ENCODE data around the gene TBC1D26.
"Not testable (repeated sequence)": the region's sequence is repeated elsewhere in the genome, so short reads cannot be mapped to it uniquely, and the experiment has no call there.

The TBC1D26 gene

GRCh38 chr17:15731900-15732299, at the start of gene TBC1D26:
TSS of gene TBC1D26 (plus strand) at chr17:15732283. CDS start at chr17:15735349, 3,066 bp downstream.
- not testable (repeated sequence) for DNase-seq

GRCh38 chr17:15683135-15683534, 48.9 kb upstream of the TBC1D26 start:
- peak; percentile 34 for DNase-seq

GRCh38 chr17:15683824-15684478, 48.1 kb upstream of the TBC1D26 start, which contains the start of gene TRIM16:
TSS of gene TRIM16 (minus strand) at chr17:15684311. CDS start at chr17:15651609, 32,702 bp downstream.
- DNase-seq = peak; percentile 87

DNA sequence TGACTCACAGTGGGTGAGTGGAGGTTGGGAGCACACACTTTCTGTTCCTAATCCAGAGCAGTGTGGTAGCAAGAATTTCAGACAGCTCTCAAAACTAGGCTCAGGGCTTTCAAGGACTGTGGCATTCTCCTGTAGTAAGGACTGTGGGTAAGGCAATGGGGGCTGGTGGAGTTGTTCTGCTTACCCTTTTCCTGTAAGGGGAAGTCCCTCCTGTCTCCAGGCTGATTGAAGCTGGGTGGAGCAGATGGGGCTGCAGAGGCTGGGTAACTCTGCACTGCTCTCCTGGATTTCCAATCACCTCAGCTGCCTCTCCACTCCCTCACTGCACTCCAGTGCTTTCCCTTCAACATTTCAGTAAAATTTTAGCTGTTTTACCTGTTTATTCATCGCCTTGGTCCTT, 44.6 kb upstream of the TBC1D26 start:
- not testable (repeated sequence) for DNase-seq

- not testable (repeated sequence) for DNase-seq
Measured at GRCh38 chr17:15698967-15699366, 33.1 kb upstream of the TBC1D26 start.

DNA sequence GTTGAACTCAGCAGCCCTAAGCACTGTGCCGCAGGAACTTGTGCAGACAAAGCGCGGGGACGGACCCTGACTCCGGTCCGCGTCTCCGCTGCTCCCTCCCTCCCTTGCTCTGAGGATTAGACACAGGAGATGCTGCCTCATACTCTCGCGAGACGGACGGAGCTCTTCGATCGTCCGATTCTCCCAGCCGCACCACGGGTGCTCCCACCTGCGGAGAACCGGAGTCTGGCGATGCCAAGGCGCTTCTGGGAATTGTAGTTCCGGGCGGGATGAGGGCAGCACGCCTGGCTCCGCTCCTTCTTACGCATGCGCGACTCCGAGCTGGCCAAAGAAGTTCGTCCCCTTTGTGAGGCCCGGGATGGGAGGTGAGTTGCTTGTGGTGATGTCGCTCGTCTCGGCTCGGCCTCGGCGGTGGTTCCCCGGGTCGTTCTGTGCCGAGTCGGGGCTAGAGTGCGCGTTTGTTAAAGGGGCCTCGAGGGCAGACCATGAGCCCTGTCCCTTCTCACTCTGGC, 32.6 kb upstream of the TBC1D26 start, which contains the start of gene ZNF286A:
Gene ZNF286A, plus strand, starts transcription at position 340 of the 512 bp plus-strand sequence. CDS start 578 bp downstream, outside the sequence.
- DNase-seq = peak; percentile 98

GRCh38 chr17:15699937-15700336, 32.1 kb upstream of the TBC1D26 start:
- not testable (repeated sequence) for DNase-seq

- not testable (repeated sequence) for DNase-seq
Measured at GRCh38 chr17:15704239-15704638, 27.8 kb upstream of the TBC1D26 start.

- not testable (repeated sequence) for DNase-seq
Measured at GRCh38 chr17:15704813-15705212, 27.3 kb upstream of the TBC1D26 start.

- DNase-seq = not testable (repeated sequence)
Measured at GRCh38 chr17:15708879-15709278, 23.2 kb upstream of the TBC1D26 start.

- DNase-seq = not testable (repeated sequence)
Measured at GRCh38 chr17:15716601-15717563, 15.2 kb upstream of the TBC1D26 start.

DNA sequence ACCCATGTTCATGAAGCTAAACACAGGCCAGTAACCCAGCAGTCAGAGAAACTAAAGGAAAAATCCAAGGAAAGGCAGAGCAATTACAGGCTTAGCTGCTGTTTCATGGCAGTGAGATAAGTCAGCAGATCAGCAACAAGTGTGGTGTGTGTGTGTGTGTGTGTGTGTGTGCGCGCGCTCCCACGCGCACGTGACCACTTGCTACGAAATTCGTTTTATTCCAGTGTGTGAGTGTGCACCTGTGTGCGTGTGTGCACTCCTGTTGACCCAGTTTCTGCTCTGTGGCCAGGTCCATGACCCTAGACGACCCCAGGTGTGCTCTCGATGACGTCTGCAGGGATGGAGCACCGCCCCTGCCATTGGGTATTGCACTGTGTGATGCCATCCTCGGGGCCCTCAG, 1.5 kb upstream of the TBC1D26 start:
- not testable (repeated sequence) for DNase-seq

GRCh38 chr17:15733174-15733789, 1.2 kb downstream of the TBC1D26 start:
- not testable (repeated sequence) for DNase-seq

GRCh38 chr17:15736578-15736977, 4.5 kb downstream of the TBC1D26 start:
- not testable (repeated sequence) for DNase-seq

GRCh38 chr17:15738066-15738465, 6.0 kb downstream of the TBC1D26 start:
- no peak for DNase-seq

DNA sequence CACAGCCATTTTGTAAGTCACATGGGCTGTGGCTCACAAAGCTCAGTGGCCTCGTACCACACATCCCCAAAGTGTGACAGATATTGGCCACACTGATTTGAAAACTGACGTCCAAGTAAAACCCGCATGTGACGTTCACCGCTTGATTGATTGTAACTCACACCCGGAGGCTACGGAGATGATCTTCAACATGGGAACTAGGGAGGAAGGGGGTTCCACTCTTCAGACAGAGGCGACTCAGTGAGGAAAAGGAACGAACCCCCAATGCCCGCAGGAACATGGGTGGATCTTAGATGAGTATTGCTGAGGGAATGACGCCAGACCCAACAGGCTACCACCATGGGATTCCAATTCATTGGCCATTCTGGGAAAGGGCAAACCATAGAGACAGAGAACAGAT, 7.2 kb downstream of the TBC1D26 start:
- not testable (repeated sequence) for DNase-seq

DNA sequence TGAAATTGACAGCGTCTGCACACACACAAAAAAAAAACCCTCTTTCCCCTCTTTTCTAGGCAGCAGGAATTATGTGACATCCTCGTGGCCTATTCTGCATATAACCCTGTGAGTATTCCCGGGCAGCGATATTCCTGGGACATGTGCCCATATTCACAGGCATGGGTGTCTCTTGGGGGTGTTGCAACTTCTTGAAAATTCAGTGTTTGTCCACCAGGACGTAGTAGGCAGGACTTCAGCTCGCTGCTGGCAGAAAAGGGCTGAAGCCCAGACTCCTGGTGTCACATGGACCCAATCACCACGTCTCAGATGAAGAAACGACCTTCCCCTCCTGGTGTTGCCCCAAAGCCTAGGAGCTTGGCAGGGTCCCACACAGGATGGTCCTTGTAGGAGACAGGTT, 8.0 kb downstream of the TBC1D26 start:
- DNase-seq = not testable (repeated sequence)

DNA sequence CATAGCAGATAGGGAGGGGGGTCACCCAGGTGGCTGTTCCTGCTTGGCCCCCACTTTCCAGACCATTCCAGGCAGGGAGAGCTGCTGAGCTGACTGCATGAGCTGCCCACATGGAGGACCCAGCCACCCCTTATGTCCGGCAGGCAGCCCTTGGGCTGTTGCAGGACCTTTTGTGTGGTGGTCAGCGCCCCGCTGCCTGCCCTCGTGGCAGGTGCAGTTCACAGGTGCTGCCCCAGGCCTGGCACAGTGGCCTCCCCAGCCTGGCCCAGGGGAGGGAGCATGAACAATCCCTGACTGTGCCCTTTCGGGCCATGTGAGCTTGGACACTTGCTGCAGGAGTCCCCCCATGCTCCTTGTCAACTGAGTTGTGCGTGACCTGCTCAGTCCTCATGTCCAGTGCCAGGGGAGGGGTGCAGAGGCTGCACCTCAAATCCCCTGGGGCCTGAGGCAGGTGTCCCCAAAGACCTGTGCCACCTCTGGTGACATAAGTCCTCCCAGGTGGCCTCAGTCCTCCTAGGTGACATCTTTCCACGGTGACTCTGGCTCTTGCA, 8.6 kb downstream of the TBC1D26 start:
- no peak for DNase-seq

GRCh38 chr17:15741624-15742023, 9.5 kb downstream of the TBC1D26 start:
- no peak for DNase-seq

- no peak for DNase-seq
Measured at GRCh38 chr17:15742051-15742795, 10.1 kb downstream of the TBC1D26 start.

DNA sequence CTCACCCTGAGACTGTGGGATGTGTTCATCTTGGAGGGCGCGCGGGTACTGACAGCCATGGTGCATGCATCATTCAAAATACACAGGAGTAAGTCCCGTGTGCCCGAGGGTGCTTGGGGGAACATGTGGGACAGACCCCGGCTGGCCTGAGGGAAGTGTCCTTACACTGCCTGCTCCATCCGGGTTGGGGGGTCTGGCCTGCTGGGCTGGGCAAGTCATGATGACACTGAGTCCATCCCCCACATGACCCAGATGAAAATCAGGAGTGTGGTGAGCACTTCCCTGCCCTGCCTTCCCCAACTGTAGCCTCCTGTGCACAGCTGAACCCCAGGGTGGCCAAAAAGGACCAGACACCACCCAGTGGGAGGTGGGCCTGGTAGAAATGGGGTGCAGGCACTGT, 10.8 kb downstream of the TBC1D26 start:
- no peak for DNase-seq
